Brain pericyte (primary cell): ENCODE results near the gene TEP1.
"Not testable (repeated sequence)": the region's sequence is repeated elsewhere in the genome, so short reads cannot be mapped to it uniquely, and the experiment has no call there.

ENCODE experiments used
- DNase-seq: peaks from one replicate; pipeline ENCODE4 v3.0.0-alpha.2; 2012; ENCODE audit warnings: low read depth, low spot score

Gene TEP1

DNA sequence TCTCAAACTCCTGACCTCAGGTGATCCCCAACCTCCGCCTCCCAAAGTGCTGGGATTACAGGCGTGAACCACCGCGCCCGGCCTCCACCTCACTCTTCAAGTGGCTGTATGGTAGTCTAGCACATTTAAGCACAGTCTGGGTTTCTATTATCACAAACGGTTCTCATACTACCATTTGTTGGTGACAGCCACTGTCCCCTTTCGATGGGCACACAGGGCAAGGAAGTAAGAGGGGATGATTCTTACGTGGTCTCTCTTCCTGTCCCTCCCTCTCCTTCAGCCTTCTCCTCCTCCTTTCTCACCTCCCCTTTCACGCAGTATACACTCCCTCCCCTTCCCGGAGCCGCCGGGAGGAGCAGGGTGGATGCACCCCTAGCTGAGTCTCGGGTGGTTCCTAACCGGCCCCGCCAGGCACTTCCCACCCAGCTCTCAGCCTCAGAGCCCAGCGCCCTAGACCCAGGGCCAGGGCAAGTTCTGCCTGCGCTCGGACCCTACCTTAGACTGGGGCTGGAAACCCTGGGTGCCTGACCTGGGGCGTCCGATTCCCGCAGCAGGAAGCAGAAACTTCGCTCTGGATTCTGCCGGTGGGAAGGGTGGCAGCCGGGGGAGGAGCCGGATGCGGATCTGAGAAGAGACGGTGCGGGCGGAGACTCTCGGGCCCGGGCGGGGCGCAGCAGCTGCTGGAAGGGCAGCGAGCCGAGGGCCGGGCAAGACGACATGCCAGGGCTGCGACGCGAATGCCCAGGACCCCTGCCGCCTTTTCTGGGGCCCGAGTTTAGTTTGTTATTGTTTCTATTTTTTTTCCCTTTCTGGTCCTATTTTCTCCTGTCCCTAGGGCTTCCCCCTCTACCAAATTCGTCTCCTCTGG lies at the start of gene TEP1:
TEP1 (minus strand) TSS at position 626 of the 868 bp plus-strand sequence. CDS start 5,062 bp downstream, outside the sequence.
- peak; percentile 50 for DNase-seq

DNA sequence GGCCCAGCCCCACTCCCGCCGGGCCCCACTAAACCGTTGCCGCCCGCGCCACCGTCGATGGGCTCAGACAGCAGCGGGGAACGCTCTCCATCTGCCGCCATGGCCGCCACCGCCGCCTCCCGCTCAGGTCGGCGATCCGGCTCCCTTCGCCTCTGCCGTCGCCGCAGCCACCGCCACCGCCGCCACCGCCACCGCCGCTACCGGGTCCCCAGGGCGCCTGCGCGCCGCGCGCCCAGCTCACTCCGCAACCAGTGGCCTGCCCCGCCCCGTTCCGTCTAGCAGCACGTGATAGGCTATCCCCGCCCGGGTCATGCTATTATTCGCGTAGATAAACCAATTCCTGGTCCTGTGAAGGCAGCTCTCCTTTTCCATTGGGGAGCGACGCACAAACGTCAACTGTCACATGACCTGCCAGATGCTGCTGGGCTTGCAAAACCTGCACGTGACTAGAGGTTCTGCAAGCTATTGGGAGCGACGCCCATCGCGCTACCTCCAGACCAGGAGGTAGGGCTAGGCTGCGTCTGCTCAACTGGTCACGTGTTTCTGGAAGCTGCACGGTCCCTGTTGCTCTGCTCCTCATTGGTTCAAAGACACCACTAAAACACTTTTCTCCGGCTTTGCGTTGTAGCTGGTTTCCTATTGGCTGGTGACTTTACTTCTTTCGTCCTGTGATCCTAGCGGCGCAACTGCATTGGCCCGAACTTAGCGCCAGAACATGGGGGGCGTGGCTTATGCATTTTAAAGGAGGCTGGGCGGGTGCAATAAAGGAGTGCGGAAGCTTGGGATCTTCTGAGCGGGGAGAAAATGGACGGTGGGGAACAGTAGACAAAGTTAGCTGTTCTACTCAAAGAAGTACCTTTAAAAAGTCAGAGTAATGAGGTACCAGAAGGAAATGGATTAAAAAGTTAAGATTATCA lies 48.2 kb upstream of the TEP1 start, which contains the start of gene PIP4P1:
PIP4P1 (minus strand) TSS at position 210 of the 917 bp plus-strand sequence; CDS start at position 101, 109 bp downstream.
- peak; percentile 100 for DNase-seq

- no peak for DNase-seq
Measured at GRCh38 chr14:20460458-20461224, 47.3 kb upstream of the TEP1 start.

DNA sequence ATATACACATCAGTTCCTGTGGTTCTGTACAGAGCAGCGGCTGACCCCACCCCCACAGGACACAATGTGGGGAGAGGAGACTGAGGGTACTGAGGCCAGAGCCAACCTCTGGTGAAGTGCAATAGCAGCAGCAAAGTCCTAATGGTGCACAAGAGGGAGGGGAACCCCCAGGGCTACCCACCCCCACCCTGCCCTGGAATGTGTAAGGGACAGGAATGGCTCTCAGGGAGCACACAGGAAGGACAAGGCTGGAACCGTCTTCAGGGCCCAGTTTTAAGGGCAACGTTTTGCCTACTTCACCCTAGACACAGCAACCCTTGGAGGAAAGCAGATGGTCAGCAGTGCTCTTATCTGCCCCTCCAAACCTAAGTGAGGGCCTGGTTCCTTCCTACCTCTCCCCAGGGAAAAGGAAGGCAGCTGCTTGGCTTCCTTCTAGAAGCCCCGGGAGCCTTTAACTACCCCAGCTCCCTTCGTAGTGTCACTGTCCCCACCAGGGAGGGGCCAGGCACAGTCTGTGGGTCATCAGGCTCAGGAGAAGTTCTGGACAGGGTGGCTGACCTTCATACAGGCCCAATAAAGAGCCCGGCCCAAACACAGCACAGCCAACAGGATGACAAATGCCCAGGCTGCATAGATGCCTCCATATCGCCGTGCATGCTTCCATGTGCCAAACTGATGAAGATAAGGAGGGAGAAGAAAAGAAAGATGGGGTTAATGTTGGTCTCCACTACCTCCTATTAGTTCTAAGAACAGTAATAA lies 44.9 kb upstream of the TEP1 start:
- DNase-seq = no peak

DNA sequence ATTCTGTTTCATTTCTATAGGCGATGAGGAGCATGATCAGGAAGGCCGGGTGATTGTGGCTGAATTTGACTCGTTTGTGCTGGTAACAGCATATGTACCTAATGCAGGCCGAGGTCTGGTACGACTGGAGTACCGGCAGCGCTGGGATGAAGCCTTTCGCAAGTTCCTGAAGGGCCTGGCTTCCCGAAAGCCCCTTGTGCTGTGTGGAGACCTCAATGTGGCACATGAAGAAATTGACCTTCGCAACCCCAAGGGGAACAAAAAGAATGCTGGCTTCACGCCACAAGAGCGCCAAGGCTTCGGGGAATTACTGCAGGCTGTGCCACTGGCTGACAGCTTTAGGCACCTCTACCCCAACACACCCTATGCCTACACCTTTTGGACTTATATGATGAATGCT lies 43.7 kb upstream of the TEP1 start:
- DNase-seq = no peak

DNA sequence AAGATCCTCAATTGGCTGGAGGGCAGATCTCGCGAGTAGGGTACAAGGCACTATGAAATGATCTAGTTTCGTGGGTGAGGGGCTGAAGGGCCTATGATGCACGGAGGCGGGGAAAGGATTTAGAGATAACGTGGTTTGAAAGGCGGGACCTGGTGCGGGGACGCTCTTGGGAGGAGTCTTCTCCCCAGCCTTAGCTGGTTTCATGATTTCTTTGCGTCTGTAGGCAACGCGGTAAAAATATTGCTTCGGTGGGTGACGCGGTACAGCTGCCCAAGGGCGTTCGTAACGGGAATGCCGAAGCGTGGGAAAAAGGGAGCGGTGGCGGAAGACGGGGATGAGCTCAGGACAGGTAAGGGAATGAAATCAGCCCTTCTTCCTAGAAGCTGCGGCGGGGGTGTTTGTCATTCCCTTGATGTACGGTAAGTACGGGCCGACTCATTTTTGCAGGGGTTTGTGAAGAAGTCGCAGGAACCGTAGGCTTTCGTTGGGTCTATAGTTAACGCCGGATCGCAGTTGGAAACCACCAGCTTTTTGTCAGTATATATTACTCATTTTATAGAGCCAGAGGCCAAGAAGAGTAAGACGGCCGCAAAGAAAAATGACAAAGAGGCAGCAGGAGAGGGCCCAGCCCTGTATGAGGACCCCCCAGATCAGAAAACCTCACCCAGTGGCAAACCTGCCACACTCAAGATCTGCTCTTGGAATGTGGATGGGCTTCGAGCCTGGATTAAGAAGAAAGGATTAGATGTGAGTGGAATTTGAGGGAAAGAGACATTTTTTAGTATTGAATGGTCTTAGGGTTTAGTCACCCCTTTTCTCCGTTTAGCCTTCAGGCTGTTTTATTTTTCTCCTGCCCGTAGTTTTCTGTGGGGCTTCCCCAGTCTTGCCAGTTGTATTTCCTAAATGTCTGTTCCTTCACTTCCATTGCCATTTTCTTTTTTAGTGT lies 42.3 kb upstream of the TEP1 start:
- no peak for DNase-seq

DNA sequence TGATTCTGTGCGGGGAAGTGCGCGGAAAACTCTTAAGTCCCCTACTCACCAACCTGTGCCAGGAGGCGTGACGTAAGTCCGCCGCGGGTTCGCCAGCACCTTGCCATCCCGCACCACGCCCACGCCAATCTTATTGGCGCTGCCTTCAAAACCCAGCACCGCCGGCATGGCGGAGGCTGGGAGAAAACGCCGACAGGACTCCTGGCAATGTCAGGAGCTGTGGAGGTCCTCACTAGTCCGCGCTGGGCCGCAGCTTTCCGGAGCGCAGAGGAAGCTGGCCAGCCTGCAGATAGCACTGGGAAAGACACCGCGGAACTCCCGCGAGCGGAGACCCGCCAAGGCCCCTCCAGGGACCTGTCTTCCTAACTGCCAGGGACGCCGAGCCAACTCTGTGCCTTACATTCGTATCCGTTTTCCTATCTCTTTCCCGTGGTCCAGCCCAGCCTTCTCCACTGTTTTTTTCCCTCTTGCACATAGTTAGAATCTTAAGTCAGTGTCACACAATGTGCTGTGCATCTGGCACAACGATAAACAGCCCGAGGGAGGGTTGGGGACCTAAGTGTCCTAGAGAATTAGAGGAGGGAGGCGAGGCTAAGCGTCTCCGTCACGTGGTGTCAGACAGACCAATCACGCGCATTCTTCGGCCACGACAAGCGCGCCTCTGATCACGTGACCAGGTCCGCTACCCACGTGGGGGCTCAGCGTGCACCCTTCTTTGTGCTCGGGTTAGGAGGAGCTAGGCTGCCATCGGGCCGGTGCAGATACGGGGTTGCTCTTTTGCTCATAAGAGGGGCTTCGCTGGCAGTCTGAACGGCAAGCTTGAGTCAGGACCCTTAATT lies 41.4 kb upstream of the TEP1 start, which contains the start of the genes APEX1 and OSGEP:
APEX1 (plus strand) TSS at position 711 of the 839 bp plus-strand sequence. CDS start 420 bp downstream, outside the sequence.
OSGEP (minus strand) TSS at position 297 of the 839 bp plus-strand sequence; CDS start at position 168, 129 bp downstream.
- peak; percentile 95 for DNase-seq

DNA sequence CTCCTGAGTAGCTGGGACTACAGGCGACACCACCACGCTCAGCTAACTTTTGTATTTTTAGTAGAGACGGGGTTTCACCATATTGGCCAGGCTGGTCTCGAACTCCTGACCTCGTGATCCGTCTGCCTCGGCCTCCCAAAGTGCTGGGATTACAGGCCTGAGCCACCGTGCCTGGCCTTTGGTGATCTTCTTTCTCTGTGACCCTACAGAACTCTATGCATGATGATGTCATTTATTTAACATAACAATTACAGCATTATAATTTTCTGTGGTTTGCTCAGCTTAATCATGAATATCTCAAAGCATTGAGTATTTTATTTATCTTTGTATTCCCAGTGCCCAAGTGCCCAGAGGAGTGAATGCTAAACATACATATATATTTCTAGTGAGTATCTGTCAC lies 39.5 kb upstream of the TEP1 start:
- not testable (repeated sequence) for DNase-seq

DNA sequence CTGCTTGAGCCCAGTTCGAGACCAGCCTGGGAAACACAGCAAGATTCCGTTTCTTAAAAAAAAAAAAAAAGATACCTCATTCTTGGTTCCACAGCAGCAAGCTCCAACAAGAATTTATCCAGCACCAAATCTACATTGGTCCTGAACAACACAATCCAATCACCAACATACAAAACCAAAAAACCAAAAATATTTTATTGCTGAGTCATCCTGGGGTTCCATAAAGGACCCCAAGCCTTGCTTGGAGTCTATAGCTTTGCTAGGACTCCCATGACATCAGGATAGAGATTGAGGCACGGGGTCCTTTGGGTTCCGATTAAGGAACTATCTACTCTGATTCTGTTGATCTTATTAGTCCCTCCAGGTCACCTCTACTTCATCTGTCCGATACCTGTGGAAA lies 33.6 kb upstream of the TEP1 start:
- no peak for DNase-seq

DNA sequence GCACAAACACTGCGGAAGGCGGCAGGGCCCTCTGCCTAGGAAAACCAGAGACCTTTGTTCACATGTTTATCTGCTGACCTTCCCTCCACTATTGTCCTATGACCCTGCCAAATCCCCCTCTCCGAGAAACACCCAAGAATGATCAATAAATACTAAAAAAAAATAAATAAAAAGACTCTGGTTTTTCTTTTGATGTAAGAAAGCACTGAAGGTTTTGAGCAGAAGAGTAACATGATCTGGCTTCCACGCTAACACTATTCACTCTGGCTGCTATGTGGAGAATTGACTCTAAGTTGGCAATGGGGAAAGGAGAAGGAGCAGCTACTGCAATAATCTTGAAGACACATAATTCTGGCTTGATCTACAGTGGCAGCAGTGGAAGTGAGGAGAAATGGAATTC lies 30.3 kb upstream of the TEP1 start:
- not testable (repeated sequence) for DNase-seq

DNA sequence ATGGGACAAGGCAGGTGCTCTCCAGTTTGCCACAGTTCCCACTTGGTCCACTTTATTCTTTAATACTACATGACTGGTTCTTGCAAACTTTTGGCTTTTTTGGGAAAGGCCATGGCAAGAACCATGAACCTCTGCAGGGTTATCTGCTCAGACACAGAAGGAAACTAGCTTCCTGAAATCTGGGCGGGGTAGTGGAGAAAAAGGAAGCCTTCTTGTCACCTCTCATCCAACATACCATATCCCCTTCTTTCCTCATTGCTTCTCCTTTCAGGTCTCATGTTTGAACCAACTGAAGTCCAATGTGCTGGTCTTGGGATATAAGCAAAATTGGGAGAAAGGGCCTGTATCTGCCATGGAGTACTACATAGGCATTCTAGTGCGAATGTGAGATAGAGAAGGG lies 28.2 kb upstream of the TEP1 start:
- no peak for DNase-seq

DNA sequence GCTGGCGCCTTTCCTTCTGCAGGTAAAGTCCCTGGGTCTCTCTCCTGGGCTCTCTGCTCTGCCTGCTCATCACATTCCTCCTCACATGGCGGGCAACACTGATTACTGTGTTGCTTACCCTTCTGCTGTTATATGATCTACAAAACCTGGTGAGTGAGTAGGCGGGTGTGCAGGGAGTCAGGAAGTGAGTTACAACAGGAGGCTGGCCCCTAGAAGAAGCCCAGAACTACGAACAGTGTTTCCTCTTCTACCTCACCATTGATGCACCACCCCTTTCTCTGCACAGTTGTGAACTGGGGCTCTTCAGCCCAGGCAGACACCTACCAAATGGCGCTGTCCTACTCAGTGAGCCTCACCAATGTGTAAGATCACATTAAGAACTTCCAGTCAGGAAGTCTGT lies 27.6 kb upstream of the TEP1 start:
- no peak for DNase-seq

DNA sequence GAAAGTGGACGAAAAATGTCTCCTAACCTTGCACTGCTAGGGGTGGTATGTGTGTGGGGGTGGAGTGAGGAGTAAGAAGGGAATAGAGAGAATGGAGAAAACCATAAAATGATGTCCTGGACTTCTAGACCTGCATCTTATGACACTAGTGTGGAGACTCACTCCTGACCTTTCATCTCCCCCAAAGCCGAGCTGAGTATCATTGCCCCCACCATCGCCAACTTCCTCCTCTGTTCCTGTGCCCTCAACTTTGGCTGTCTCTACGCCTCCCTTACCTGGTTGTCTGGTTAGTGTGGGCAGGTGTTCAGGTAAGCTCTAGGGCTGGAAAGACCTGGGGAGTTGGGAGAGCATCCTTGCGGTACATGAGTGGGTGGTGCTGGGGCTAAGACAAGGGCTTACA lies 27.2 kb upstream of the TEP1 start:
- DNase-seq = no peak

DNA sequence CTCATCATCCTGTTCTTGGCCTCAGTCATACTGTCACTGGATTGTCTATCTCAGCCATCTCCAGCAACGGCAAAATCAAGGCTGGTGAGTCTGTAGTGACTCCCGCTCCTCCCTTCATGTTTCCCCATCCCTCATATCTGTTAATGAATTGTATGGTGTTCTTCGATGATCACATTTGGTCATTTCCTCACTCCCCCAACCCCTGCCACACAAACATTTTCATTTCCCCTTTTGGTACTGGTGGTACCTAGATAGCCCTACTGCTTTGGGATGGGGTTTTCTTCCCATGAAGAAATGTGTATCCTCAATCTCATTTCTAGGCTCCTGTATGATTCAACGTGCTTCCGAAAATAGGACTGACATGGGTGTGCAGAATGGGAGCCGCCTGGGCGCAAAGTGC lies 25.4 kb upstream of the TEP1 start:
- DNase-seq = no peak

DNA sequence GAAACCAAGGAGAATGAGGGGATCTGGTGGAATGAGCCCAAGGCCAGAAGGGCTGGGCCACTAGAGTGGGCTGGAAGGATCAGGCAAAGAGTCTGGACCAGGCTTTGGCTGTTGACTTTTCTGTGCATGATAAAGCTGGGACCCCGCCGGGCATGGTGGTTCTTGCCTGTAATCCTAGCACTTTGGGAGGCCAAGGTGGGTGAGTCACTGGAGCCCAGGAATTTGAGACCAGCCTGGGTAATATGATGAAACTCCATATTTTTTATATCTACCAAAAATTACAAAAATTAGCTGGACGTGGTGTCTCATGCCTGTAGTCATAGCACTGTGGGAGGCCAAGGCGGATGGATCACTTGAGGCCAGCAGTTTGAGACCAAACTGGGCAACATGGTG lies 23.1 kb upstream of the TEP1 start:
- no peak for DNase-seq

DNA sequence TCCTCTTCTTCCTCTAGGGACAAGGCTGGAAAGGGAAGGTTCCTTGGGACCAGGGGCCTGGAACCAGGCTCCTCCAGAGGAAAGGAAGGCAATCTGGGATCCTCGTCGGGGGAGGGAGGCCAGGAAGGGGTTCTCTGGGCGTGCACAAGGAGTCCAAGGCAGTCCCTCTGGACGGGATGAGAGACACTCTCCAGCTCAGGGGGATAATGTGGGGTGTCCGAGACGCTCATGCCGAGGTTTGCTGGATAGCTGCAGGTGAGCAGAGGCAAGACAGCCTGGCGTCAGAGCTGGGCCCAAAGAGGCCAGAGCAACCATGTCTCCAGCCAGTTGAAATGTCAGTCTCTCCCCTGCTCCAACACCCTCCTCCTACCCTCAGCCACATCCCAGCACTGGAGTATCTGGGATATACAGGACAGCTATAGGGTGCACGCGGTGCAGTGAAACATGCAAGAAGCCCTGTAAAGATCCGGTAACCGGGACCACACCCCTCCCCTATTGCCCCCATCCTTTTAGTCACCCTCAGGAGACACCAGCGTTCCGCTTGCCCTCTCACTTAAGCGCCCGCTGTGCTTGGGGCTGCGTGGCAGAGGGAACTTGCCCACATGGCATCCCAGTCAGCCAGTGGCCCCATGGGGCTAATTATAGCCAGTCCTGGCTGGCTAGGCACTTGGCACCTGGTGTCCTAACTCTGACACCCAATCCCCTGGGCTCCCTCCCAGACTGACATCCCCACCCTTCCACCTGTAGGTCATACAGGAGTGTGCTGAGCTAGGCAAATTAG lies 22.5 kb upstream of the TEP1 start, which contains the start of gene KLHL33:
KLHL33 (minus strand) TSS at position 585 of the 781 bp plus-strand sequence; CDS start at position 230, 355 bp downstream.
- DNase-seq = no peak
